DMS153 (cell line): Measurements from ENCODE around the gene HEXIM1.

Experiments used
- DNase-seq: peaks from one replicate; lab custom pipeline; 2025; lab: John Stamatoyannopoulos, UW

HEXIM1 gene

GRCh38 chr17:45172232-45172540 is 23.9 kb downstream of the HEXIM1 start:
- DNase-seq: no peak

DNA sequence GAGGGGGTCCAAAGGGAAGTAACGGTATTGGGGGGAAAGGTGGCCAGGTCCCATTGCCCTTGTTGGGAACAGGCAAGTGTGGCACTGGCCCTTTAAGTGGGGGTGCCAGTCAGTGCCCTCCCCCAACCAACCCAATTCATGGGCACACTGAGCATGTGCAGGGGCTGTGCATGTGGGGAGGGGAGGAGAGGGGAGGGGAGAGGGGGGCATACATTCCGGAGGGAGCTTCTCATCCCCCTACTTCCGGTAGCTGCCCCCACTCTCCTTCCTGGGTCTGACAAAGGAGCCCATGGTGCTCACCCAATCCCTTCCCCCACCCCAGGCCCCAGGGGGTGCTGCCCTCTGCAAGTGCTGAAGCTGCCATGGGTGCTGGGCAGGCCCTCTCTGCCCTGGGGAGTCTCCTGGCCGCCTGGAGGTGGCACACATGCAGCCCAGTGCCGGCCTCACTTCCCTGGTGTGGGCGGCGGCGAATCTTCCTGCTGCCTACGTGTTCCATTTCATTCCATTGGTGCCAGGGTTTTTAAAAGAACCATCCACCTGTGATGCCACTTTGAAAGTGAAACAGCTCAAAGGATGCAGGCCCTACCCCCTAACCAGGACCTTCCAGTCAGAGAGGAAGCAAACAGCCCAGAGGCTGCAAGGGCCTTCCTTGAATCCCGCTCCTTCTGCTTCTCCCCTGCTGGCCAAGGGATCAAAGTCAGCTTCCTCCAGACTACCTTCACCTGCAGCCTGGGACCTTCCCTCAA is 24.4 kb downstream of the HEXIM1 start:
- DNase-seq: peak; percentile 56

GRCh38 chr17:45175759-45176115 is 27.5 kb downstream of the HEXIM1 start:
- DNase-seq: no peak

DNA sequence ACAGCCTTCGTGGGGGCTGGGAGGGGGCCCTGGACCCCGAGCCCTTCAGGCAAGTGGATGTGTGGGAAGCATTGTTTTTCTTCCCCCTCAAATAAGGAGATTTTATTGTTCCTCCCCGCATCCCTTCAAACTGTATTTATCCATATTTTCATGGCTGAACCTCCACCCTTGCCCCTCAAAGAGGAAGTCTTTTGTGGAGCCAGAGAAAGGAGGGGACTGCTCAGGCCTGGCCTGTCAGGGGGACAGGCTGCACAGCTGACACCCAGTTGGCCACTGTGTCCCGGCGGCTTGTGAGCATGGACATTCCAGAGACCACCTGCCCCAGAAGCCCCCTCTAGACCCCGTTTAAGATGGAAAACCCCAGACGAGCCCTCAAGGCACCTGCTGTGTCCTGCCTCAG is 29.3 kb downstream of the HEXIM1 start:
- no peak for DNase-seq

DNA sequence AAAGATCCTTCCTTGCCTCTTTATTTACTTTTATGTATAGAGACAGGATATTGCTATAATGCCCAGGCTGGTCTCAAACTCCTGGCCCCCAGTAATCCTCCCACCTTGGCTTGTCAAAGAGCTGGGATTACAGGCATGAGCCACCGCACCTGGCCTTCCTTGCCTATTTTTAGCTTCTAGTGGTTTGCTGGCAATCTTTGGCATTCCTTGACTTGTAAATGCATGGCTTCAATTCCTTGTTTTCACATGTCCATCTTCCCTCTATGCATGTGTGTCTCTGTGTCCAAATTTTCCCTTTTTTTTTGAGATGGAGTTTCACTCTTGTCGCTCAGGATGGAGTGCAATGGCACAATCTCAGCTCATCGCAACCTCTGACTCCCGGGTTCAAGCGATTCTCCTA is 35.9 kb downstream of the HEXIM1 start:
- no peak for DNase-seq

- DNase-seq: no peak
Observed at GRCh38 chr17:45186801-45187354, 38.6 kb downstream of the HEXIM1 start.

DNA sequence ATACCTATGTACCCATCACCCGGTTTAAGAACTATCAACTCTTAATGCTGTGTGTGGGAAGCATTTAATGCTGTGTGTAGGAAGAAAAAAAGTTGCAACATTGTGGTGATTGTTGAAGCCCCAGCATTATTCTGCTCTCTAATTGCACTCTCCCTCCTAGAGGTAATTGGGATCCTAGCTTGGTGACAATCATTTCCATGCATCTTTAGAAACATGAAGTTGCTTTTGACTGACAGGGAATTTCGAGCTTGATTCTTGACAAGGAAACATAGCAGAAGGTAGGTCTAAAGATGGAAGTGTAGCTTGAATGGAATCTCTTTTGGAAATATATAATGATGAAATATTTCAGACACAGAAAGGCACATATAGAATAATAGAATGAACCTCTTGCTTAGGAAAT is 40.7 kb downstream of the HEXIM1 start:
- DNase-seq: no peak

DNA sequence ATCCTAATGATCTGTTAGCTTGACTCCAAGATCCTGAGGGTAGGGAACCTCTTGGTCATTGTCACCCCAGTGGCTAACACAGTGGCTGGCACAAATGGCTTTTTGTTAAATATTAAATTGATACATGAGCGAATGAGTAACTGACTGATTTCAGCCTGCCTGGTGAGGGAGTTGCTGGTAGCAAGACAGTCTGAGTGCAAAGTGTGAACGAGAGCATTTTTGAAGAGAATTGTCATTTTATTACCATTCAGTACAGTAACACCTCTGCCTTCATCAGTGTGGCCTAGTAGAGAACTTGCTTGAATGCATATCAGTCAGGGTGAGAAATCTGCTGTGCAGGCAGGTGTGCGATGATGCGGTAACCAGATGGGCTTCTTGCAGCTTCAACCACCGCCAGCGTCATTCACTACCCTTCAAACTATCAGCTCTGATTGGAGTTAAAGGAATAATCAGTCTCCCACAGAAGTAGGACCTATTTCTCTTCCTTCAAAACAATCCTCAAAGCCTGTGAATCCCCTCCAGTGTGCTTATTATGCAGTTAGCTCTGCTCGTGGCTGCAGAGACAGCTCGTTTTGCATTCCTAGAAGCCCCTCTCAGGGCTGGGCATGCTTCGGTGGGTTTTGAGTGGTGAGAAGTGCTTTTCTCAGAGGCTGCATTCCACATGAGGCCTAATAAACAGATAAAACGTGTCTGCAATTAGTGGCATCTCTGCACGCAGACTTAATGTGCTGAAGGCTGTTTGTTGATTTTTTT is 42.4 kb downstream of the HEXIM1 start:
- DNase-seq: no peak

DNA sequence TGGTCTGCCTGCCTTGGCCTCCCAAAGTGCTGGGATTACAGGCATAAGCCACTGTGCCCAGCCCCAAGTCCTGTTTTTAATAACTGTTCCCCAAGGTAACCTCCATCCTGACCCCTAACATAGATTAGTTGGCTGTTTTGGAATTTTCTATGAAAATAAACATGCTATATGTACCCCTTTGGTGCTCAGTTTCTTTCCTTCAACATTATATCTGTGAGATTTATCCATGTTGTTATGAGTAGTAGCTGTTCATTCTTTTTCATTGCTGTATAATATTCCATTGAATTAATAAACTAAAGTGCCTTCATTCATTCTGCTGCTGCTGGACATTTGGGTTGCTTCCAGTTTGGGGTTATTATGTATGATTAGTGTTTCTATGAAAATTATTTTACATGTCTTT is 47.1 kb downstream of the HEXIM1 start:
- no peak for DNase-seq

DNA sequence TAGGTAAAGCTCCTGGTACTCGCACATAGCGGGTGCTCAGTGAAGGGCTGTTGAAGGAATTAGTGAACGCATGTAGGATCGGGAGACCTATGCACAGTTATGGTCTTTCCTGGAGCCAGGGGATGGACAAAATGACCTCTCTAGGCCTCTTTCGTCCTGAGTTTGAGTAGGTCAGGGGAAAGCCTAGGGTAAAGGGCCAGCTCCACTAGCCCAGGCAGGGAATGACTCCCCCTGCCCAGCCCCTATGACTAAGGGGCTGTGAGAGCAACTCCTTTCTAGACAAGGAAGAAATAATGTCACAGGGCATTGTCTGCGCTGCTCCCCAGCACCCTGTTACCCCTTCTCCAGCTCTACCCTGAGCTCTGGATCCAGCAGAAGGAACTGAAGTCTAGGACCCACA is 48.8 kb downstream of the HEXIM1 start:
- no peak for DNase-seq

DNA sequence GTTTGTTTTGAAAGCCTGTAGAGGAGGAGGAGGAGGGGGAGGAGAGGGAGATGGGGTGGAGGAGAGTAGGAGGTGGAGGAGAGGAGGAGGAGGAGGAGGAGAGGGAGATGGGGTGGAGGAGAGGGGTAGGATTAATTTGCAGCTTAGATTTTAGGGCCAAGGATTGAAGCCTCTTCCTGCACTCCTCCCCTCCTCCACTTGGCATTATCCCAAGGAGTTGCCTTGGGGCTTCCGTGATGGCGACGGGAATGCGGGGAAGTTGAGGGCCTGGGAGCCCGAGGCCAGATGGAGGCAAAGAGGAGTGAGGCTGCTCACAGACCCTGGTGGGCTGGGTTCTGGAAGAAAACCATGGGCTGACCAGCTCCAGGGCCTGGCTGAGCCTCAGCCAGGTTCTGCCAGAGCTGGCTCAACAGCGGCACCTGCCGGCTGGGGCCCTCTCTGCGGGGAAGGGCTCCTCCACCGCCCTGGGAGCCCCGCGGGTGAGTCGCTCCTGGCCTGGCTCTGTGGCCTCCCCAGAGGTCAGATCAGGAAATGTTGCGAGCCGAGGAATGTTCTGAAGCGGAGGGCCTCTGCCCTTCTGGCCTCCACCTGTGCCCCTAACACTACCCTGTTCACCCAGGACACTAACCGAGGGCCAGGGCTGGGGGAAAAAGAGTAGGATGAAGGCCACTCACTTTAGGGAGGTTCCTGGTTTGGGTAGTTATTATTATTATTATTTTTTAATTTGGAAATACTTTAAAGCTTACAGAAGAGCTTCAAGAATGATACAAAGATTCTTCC is 49.5 kb downstream of the HEXIM1 start:
- peak; percentile 78 for DNase-seq

DNA sequence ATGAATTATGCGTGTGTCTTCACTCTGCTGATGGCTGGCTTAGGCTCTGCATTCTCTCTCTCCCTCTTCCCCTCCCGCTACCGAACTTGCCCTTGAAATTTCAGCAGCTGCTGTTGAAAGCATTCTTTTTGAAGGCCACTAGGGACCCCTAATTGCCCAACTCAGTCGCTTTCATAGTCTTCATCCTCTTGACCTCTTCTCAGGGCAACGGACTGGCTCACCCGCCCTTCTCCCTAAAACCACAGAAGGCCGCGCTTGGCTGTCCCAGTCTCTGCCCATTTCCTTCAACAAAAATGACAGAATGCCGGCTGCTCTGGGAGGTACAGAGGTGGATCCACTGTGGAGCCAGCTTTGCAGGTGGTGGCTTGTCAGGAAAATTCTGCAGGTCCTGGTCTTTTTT is 52.4 kb downstream of the HEXIM1 start:
- no peak for DNase-seq

DNA sequence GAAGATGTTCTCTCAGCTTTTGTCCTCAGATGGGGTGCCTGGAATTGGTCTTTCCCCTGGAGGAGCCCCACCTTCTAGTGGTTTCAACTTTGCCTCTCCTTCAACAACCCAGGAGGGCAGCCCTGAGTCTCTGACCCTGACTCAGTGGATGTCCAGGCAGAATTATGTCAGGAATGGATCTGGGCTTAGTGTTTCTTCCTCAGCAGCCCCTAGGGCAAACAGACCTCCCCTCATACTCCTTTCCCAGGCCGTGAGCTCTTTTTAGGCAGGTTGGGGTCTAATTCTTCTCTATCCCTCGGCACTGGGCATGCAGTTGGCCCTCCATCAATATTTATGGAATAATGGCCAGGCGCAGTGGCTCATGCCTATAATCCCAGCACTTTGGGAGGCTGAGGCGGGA is 53.2 kb downstream of the HEXIM1 start:
- DNase-seq: no peak
